GM12875 (cell line): ENCODE data around the gene RNASE13.
"Not testable (repeated sequence)": the region's sequence is repeated elsewhere in the genome, so short reads cannot be mapped to it uniquely, and the experiment has no call there.

ENCODE experiments used
- H3K4me3 ChIP-seq: one replicate; pipeline ENCODE4 v1.5.1; 2011; ENCODE audit warnings: low read depth, low read length, control low read depth
- CTCF ChIP-seq: IDR thresholded peaks from 2 replicates; pipeline ENCODE4 v1.5.1; 2011; ENCODE audit warnings: low read depth, mild to moderate bottlenecking, control low read depth, inconsistent platforms, low read length, moderate library complexity, borderline replicate concordance; ENCODE audit not compliant: insufficient read depth

RNASE13 gene

GRCh38 chr14:21015312-21015711 is 19.3 kb downstream of the RNASE13 start:
- no peak overlapping the region for H3K4me3 ChIP-seq
- TF ChIP-seq CTCF = no peak

- peak; percentile 84 for TF ChIP-seq CTCF
- no peak overlapping the region for H3K4me3 ChIP-seq
Observed at GRCh38 chr14:21014761-21015190, 19.8 kb downstream of the RNASE13 start.

GRCh38 chr14:21011136-21011535 is 23.5 kb downstream of the RNASE13 start:
- no peak for TF ChIP-seq CTCF
- H3K4me3 ChIP-seq = no peak overlapping the region

DNA sequence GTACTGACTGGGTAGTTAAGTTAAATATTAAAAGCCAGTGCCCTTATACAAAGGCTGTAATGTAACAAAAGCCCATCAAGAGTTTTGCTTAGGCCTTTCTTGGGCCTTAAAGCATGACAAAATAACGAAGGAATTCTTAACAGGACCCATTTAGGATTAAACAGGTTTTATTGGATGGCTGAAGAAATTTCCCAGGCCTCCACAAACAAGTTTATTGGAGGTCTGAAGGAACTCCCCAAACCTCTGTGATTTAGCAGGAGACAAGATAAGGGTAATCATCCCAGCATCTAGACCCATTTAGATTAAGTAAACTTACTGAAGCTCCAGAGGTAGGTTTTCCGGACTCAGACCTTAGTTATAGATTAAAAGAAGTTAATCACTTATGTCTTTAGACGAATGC is 24.9 kb downstream of the RNASE13 start:
- H3K4me3 ChIP-seq = not testable (repeated sequence)

- H3K4me3 ChIP-seq = no peak overlapping the region
- no peak for TF ChIP-seq CTCF
Observed at GRCh38 chr14:21003788-21004346, 30.7 kb downstream of the RNASE13 start.

- H3K4me3 ChIP-seq = no peak overlapping the region
- TF ChIP-seq CTCF = no peak
Observed at GRCh38 chr14:21001218-21001617, 33.4 kb downstream of the RNASE13 start.

DNA sequence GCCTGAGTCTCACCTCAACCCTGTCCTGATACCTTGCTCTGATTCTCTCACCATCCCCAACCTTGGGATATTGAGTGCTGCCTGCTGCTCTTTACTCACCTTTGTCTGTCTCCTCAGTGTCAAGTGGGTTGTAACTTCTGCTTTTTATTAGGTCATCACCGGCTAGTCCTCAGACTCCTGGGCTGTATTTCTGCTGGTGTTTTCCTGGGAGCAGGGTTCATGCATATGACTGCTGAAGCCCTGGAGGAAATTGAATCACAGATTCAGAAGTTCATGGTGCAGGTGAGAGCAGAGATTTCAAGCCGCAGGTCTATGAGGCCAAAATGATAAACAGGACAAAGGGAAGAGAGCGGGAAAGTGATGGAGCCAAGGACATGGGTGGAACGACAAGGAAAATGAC is 35.0 kb downstream of the RNASE13 start:
- H3K4me3 ChIP-seq = no peak overlapping the region
- no peak for TF ChIP-seq CTCF
